Neural progenitor cell (in vitro differentiated cells): Measurements from ENCODE around the gene TNFSF11. TPM values are rescaled to one million over a fixed set of nuclear protein-coding genes. Genes with fewer than 3 reads are reported as not detected.

Experiments used
- DNase-seq: peaks from one replicate; pipeline ENCODE4 v3.0.0-alpha.2; 2016; ENCODE audit warnings: low spot score
- H2AFZ ChIP-seq: fragments of 200-600 bp; sonication (generic); replicated peaks from 2 replicates; pipeline ENCODE4 v1.6.1; 2016; ENCODE audit warnings: antibody characterized with exemption
- H3F3A ChIP-seq: fragments of 200-600 bp; sonication (generic); 2 replicates; pipeline ENCODE4 v1.6.1; 2016; ENCODE audit warnings: antibody characterized with exemption, low read depth
- H3K27ac ChIP-seq: fragments of 200-600 bp; sonication (generic); 2 replicates; pipeline ENCODE4 v1.5.1; 2016; ENCODE audit warnings: mild to moderate bottlenecking
- H3K27me3 ChIP-seq: fragments of 200-600 bp; sonication (generic); 2 replicates; pipeline ENCODE4 v1.6.1; 2016; ENCODE audit warnings: mild to moderate bottlenecking, moderate library complexity
- H3K36me3 ChIP-seq: fragments of 200-600 bp; sonication (generic); 2 replicates; pipeline ENCODE4 v1.5.1; 2016
- H3K4me1 ChIP-seq: fragments of 200-600 bp; sonication (generic); 2 replicates; pipeline ENCODE4 v1.6.1; 2016; ENCODE audit warnings: mixed run types
- H3K4me2 ChIP-seq: fragments of 200-600 bp; sonication (generic); 2 replicates; pipeline ENCODE4 v1.6.1; 2016
- H3K4me3 ChIP-seq: fragments of 200-600 bp; sonication (generic); 2 replicates; pipeline ENCODE4 v1.5.1; 2016
- H3K79me2 ChIP-seq: fragments of 200-600 bp; sonication (generic); 2 replicates; pipeline ENCODE4 v1.6.1; 2016; ENCODE audit warnings: low read depth
- H3K9ac ChIP-seq: fragments of 200-600 bp; sonication (generic); 2 replicates; pipeline ENCODE4 v1.6.1; 2016
- H3K9me3 ChIP-seq: fragments of 200-600 bp; sonication (generic); 2 replicates; pipeline ENCODE4 v1.5.1; 2016; ENCODE audit warnings: low read depth
- H4K20me1 ChIP-seq: fragments of 200-600 bp; sonication (generic); 2 replicates; pipeline ENCODE4 v1.6.1; 2016; ENCODE audit warnings: low read depth
- H3K27ac Mint-ChIP-seq: 3 replicates; pipeline ENCODE4 v1.8.0; 2021; ENCODE audit warnings: mixed read lengths
- H3K27me3 Mint-ChIP-seq: 2 replicates; pipeline ENCODE4 v1.8.0; 2022; ENCODE audit warnings: low read depth, mild to moderate bottlenecking, inconsistent platforms, moderate library complexity, mixed read lengths; ENCODE audit not compliant: insufficient read depth
- H3K36me3 Mint-ChIP-seq: 3 replicates; pipeline ENCODE4 v1.8.0; 2021; ENCODE audit warnings: mixed read lengths
- H3K4me1 Mint-ChIP-seq: 3 replicates; pipeline ENCODE4 v1.8.0; 2021; ENCODE audit warnings: mixed read lengths
- H3K4me3 Mint-ChIP-seq: 3 replicates; pipeline ENCODE4 v1.8.0; 2021; ENCODE audit warnings: mild to moderate bottlenecking, moderate library complexity, mixed read lengths
- H3K9me3 Mint-ChIP-seq: 3 replicates; pipeline ENCODE4 v1.8.0; 2020; ENCODE audit warnings: mixed read lengths
- EZH2 ChIP-seq: fragments of 200-600 bp; sonication (generic); IDR thresholded peaks from 2 replicates; pipeline ENCODE4 v1.6.1; 2017; ENCODE audit warnings: antibody characterized with exemption, mild to moderate bottlenecking, moderate library complexity
- EZH2phosphoT487 ChIP-seq: fragments of 200-600 bp; sonication (generic); IDR thresholded peaks from 2 replicates; pipeline ENCODE4 v1.6.1; 2017; ENCODE audit warnings: antibody characterized with exemption
- total RNA-seq: library from RNA; depleted of rRNA; stranded (reverse); fragments of >200 nt; gene quantifications from 2 replicates; pipeline ENCODE4 v1.2.3, GENCODE V29; 2015; ENCODE audit warnings: low replicate concordance
- TF ChIP-seq, protein P1 (sequence below): fragments of 200-600 bp; sonication (generic); IDR thresholded peaks from 2 replicates; pipeline ENCODE4 v1.5.1; 2017; ENCODE audit warnings: antibody characterized with exemption, mild to moderate bottlenecking

TNFSF11 gene
- total RNA-seq, 1 donor from 2014 or later, result 0.21 TPM

DNA sequence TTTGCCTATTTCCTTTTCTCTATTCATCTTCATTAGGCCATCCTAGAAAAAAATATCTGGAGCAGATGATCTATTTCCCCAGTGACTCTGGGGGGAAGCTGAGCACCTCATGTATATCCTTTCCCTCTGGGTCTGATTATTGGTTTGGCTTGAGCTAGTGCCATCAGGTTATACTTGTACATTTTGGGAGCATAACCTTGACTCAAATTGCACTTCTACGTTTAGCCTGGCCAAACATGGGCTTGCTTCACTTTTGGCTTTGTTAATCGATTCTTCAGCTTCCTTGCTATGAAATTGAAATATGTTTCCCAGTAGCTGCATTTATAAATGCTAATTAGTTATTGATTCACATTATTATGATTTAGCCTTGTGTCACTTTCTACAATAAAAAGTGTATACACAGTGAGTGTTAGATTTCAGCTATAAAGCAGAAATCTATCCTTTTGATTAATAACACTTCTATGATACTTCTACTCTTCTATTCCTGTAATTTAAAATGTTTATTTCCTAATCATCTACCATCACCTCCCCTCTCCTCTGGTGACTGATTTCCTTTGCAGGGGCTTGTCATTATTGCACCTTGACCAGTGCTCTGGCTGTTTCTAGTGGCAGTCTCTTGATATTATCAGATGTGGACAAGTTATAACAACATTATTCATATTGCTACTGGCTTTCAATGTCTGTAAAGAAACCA lies 37.3 kb downstream of the TNFSF11 start:
- Histone ChIP-seq H3K27me3 (no peaks in the 10 kb centered on the region), H3K27ac (no peak overlapping the region), H3K4me2 (no peak overlapping the region), H2AFZ (no peak overlapping the region), H3K36me3 (no peaks in the 10 kb centered on the region), H4K20me1 (no peaks in the 10 kb centered on the region), H3K4me3 (no peak overlapping the region), H3K4me1 (no peaks in the 10 kb centered on the region), H3K9me3 (no peaks in the 10 kb centered on the region), H3F3A (no peaks in the 10 kb centered on the region), H3K79me2 (no peaks in the 10 kb centered on the region), H3K9ac (no peak overlapping the region)
- no peaks in the 10 kb centered on the region for H3K9me3 Mint-ChIP-seq
- H3K36me3 Mint-ChIP-seq, result no peaks in the 10 kb centered on the region
- no peak overlapping the region for H3K27ac Mint-ChIP-seq
- H3K27me3 Mint-ChIP-seq, result no peaks in the 10 kb centered on the region
- TF ChIP-seq EZH2, result no peak
- TF ChIP-seq EZH2phosphoT487, result no peak
- TF ChIP-seq, protein P1, sequence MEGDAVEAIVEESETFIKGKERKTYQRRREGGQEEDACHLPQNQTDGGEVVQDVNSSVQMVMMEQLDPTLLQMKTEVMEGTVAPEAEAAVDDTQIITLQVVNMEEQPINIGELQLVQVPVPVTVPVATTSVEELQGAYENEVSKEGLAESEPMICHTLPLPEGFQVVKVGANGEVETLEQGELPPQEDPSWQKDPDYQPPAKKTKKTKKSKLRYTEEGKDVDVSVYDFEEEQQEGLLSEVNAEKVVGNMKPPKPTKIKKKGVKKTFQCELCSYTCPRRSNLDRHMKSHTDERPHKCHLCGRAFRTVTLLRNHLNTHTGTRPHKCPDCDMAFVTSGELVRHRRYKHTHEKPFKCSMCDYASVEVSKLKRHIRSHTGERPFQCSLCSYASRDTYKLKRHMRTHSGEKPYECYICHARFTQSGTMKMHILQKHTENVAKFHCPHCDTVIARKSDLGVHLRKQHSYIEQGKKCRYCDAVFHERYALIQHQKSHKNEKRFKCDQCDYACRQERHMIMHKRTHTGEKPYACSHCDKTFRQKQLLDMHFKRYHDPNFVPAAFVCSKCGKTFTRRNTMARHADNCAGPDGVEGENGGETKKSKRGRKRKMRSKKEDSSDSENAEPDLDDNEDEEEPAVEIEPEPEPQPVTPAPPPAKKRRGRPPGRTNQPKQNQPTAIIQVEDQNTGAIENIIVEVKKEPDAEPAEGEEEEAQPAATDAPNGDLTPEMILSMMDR, result no peak
- H3K4me1 Mint-ChIP-seq, result no peaks in the 10 kb centered on the region
- H3K4me3 Mint-ChIP-seq, result no peak overlapping the region
- DNase-seq, result no peak

DNA sequence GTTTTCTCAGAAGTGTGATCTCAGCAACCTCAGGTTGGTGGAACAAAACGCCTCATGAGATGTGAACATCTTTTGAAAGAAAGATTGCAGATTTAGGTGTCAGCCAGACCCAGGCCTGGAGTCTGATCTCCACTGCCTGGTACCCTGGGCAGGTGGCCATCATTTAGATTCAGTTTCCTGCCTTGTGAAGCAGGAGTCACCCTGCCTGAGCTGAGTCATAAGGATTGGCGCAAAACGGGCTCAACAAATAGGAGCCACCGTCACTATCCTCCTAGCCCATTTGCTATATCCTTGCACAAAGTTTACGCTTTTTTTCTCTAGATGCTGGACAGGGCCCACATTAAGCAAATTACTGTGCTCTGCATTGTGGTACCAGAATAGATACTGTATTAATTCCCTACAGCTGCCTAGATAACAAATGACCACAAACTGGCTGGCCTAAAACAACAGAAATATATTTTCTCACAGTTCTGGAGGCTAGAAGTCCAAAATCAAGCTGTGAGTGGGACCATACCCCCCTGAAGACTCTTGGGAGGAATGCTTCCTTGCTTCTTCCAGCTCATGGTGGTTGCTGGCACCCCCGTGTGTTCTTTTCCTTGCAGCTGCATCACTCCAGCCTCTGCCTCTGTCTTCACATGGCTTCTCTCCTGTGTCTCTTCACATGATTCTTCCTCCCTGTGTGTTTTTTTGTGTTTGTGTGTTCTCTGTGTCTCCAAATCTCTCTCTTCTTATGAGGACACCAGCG lies 38.2 kb downstream of the TNFSF11 start:
- Histone ChIP-seq H3F3A (peaks cover 4% of the 10 kb centered on the region), H3K79me2 (no peaks in the 10 kb centered on the region), H4K20me1 (no peaks in the 10 kb centered on the region), H3K4me1 (peaks cover 8% of the 10 kb centered on the region), H3K27me3 (no peaks in the 10 kb centered on the region), H3K4me2 (no peak overlapping the region), H2AFZ (no peak overlapping the region), H3K4me3 (no peak overlapping the region), H3K9ac (no peak overlapping the region), H3K36me3 (no peaks in the 10 kb centered on the region), H3K27ac (no peak overlapping the region), H3K9me3 (no peaks in the 10 kb centered on the region)
- no peaks in the 10 kb centered on the region for H3K27me3 Mint-ChIP-seq
- TF ChIP-seq, protein P1, result no peak
- no peak for TF ChIP-seq EZH2
- TF ChIP-seq EZH2phosphoT487, result no peak
- H3K9me3 Mint-ChIP-seq, result no peaks in the 10 kb centered on the region
- no peaks in the 10 kb centered on the region for H3K36me3 Mint-ChIP-seq
- H3K4me3 Mint-ChIP-seq, result no peak overlapping the region
- H3K4me1 Mint-ChIP-seq, result peaks cover 4% of the 10 kb centered on the region
- no peak for DNase-seq
- no peak overlapping the region for H3K27ac Mint-ChIP-seq

DNA sequence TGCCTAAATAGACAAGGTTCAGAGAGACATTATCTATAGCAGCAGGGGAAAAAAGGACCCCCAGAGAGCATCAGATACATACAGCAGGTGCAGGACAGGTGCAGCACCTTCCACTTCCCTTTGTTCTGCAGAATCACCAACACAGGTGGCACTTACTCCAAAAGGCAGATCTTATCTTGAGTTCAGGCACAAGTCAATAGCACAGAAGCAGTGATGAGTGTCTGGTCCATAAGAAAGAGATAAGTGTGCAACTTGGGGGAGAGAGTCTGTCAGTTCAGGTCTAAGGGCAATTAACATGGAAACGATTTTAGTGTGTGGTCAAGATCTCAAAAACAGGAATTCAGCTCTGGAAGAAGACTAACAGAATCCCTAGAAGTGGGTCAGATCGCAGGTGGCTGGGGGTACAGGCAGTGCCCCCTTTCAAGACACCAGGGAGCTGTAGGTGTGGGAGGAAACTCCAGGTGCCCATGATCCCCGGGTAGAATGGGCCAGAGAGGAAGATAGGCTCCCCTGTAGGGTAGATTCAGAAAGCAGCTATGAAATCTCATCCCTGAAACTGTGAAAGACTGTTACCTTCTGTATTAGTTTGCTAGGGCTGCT lies 40.6 kb downstream of the TNFSF11 start:
- no peak for TF ChIP-seq EZH2
- no peak for TF ChIP-seq EZH2phosphoT487
- TF ChIP-seq, protein P1, result no peak

More for the DNA sequence above, 40.6 kb downstream of the TNFSF11 start:
- H3K4me1 Mint-ChIP-seq, result peaks cover 5% of the 10 kb centered on the region
- Histone ChIP-seq H3F3A (peaks cover 6% of the 10 kb centered on the region), H3K27ac (no peak overlapping the region), H3K9me3 (no peaks in the 10 kb centered on the region), H2AFZ (no peak overlapping the region), H3K4me1 (peaks cover 26% of the 10 kb centered on the region), H3K36me3 (no peaks in the 10 kb centered on the region), H3K4me3 (no peak overlapping the region), H3K27me3 (no peaks in the 10 kb centered on the region), H3K9ac (no peak overlapping the region), H3K79me2 (no peaks in the 10 kb centered on the region), H4K20me1 (no peaks in the 10 kb centered on the region), H3K4me2 (no peak overlapping the region)
- no peak overlapping the region for H3K27ac Mint-ChIP-seq
- H3K9me3 Mint-ChIP-seq, result no peaks in the 10 kb centered on the region
- H3K4me3 Mint-ChIP-seq, result no peak overlapping the region
- H3K36me3 Mint-ChIP-seq, result no peaks in the 10 kb centered on the region
- DNase-seq, result no peak
- H3K27me3 Mint-ChIP-seq, result no peaks in the 10 kb centered on the region
